ENCODE results near the gene LYPLAL1.
"Not testable (repeated sequence)": the region's sequence is repeated elsewhere in the genome, so short reads cannot be mapped to it uniquely, and the experiment has no call there.

Gene LYPLAL1

DNA sequence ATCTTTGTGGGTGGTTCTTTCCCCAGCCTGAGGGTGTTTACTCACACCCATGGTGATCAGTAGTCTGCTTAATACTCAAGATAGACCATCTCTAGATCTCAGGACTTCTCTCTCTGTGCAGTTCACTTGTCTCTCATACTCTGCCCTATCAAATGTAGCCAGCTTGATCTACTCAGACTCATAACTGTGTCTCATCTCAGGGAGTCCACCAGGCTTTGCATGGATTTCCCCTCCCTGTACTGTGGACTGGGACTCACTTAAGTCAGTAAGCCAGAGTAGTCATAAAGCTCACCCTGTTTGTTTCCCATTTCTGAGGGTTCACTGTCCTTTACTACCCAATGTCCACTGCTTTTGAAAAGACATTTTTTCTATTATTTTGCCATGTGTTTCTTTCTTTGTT, 41.8 kb downstream of the LYPLAL1 start:
- DNase-seq (ENCODE audit: low read depth): no peak

DNA sequence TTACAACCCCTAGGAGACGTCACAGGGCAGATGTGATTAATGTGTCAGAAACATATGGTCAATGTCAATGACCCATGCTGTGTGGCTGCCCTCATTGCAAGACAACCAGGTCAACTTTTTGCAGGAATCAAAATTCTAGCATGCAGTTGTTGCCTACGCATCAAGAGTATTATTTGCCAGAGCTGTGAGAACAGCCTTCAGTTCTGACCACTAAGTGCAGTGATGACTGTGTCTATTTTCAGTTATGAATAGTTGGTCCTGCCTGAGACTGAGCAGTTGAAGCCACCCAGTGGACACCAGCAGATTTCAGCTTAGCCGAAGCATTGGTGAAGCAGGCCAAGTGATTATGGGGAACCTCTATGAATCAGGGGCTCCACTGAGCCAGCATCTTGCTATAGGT, 47.3 kb downstream of the LYPLAL1 start:
- DNase-seq (ENCODE audit: low read depth): no peak

DNA sequence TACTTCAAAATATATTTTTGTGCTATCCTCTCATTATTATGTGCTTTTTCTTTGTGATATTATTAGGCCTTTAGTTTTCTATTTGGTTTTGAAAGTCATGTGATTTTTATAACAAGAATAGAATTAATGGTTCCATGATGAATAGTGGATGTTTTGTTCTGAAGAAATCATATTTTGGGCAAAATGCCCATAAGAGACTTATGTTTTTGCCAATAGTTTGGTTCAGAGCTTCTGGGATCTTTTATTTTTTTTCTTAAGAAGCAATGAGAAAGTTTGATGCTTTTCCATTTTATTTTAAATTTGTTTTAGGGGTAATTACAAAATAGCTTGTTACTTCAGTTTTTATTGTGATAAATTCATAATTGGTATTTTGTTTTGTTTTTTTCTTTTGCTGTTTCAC, 49.8 kb downstream of the LYPLAL1 start:
- DNase-seq (ENCODE audit: low read depth): no peak

DNA sequence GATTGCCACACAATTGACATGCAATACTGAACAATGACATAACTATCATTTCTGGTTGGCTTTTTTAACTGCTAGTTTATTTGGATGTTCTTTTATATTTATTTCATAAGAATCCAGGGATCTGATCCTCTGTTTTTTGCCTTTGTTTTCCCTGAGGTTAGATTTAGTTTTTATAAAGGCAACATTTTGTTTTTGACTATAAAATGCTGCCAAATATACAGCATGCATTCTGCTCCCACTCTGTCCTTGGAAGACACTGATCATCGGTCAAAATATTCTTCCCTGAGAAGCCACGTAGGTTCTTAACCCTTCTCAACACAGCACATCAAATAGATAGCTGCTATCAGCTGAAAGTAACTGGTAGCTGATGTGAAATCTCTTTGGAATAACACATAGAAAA, 52.5 kb downstream of the LYPLAL1 start:
- no peak for DNase-seq (ENCODE audit: low read depth)

DNA sequence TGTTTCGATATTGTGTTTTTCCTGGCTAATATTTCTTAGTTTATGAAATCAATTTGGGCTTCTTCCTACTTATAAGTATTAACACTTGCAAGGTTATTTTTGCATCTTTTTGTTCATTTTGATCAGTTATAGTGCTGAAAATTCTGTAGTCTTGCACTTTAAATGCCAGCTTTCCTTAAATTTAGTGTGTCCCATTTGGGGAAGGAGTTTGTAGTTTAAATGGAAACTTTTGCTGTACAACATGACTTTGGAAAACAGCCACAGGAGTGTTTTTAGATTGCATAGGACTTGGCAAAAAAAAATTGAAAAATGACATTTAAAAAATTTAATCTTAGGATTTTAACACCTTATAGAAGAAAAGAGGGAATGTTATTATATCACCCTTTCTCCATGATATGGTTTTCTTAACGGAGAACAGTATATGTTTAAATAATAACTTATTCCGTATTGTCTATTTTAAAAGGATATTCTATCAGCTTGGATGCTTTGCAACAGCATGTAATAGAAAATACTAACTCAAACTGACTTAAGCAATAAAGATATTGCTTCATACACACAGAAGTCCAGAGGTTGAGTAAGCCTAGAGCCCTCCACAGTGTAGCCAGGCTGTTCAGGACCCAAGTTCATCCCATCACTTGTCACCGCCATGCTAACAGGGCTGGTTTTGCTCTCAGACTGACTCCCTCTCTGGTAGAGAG, 53.8 kb downstream of the LYPLAL1 start:
- DNase-seq (ENCODE audit: low read depth): no peak

DNA sequence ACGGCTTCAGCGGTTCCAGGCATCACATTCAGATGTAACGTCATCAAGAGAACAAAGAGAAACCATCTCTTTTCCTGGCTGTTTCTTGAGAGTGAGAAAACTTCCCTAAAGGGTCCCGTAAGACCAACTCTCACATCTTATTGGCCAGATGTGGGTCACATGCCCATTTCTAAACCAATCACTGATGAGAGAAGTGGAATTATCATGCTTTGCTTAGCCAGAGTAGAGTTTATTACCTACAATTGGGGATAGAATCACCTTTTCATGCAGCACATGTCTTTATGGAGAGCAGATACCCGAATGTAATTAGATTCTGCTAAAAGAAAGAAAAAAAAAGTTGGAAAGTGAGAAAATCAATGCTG, 54.4 kb downstream of the LYPLAL1 start:
- no peak for DNase-seq (ENCODE audit: low read depth)

DNA sequence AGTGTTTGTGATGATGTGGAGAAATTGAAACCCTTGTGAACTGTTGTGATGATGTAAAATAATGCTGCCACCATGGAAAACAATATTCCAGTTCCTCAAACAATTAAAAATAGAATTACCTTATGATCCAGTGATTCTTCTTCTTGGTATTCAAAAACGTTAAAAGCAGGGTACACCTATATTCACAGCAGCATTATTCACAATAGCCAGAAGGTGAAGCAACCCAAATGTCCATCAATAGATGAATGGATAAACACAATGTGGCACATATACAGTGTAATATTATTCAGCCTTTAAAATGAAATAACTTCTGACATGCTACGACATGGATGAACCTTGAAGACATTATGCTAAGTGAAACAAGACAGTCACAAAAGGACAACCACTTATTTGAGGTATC, 59.2 kb downstream of the LYPLAL1 start:
- DNase-seq (ENCODE audit: low read depth): no peak

DNA sequence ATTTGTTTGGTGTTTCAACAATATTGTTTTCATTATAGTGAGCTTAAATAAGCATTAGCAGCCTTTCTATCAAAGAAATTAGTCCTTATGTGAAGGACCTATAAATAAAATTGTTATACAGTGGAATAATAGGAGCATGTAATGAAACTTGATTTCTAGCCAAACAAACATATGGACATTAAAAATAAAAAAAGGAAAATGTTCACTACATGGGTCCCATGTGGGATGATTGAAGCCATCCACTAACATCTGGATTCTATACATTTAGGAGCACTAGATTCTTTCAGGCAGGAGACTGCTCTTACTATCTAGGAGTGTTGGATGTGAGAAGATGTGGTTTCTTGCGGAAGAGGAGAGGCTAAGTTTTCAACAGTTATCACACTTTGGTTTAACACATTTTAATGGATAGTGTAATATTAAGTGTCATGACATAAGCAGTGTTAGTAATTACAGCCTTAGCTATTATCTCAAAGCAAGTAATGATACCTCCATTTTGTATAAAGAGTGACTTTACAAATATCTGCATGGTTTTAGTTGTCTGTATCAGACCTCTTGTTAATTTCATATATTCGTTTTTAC, 62.3 kb downstream of the LYPLAL1 start:
- DNase-seq (ENCODE audit: low read depth): no peak

DNA sequence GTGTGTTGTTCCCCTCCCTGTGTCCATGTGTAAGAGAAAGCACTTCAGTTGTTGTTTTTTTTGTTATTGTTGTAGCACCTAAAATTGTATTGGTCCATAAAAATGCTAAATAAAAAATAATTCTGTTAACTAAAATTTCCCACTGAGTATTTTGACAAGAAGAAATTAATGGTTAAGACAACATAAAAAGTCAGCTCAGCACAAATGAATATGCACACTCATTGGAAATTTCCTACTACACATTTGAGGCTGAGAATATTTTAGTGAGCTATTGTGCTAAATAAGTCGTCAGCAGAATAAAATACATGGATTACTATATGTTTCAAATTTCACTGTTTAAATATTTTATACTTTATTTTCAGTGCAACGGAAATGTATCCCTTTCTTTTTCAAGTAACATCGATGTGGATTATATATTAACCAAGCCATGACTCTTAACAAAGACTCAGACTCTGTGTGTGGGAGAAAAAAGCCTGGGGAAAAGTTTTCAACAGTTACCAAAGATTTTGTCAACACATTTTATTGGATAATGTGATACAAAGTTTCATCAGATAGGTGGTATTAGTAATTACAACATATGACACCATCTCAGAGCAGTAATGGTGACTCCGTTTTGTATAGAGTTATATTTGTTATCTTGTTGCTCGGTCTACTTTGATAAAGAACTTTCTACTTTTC, 63.4 kb downstream of the LYPLAL1 start:
- DNase-seq (ENCODE audit: low read depth): no peak

DNA sequence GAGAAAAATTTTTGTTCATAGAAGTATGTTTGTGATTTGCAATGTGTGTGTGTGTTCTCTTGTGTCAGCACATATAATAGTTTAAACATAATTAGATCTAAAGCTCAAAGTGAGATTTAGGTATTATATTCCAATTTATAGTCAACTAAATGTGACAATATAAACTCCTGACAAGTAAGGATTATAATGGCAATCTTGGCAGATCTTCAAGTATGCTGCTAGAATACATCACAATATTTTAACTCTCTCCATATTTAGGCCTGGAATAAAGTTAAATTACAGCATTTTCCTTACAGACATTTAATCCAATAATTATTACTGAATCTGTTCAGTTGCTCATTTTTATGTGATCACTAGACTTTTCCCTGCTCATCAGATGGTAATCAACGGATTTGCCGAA, 65.8 kb downstream of the LYPLAL1 start:
- no peak for DNase-seq (ENCODE audit: low read depth)

DNA sequence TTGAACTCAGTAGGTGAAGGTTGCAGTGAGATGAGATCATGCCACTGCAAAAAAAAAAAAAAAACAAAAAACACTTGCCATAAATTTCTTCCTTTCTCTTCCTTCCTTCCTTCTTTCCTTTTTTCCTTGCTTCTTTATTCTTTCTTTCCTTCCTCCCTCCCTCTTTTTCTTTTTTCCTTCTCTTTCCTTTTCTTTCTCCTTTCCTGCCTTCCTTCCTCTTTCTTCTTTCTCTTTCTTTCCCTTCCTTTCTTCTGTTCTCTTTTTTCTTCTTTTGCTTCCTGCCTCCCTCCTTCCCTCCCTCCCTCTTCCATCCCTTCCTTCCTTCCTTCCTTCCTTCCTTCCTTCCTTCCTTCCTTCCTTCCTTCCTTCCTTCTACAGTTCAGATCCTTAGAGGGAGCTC, 71.2 kb downstream of the LYPLAL1 start:
- DNase-seq (ENCODE audit: low read depth): no peak

DNA sequence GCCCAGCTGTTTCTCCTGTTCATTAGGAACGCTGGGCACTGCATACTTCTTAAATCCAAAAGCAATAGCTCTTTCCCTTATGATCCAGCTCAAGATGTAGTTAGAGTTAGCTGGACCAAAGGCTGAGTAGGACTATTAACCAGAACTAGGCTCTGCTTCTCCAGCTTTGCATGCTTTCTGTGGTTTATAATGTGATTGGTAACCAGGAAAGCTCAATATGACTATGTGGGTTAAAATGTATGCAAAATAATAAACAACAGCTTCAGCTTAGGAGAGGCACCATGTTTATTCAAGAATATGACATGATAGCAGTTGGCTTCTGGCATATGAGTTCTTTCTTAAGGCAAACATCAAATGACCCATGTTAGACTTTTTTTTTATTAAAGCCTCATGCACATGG, 73.8 kb downstream of the LYPLAL1 start:
- DNase-seq (ENCODE audit: low read depth): no peak

DNA sequence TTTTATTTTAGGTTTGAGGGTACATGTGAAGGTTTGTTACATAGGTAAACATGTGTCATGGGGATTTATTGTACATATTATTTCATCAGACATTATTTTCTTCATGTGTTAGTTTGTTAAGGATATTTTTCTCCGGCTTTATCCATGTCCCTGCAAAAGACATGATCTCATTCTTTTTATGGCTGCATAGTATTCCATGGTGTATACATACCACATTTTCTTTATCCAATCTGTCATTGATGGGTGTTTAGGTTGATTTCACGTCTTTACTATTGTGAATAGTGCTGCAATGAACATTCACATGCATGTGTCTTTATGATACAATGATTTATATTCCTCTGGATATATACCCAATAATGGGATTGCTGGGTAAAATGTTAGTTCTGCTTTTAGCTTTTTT, 76.8 kb downstream of the LYPLAL1 start:
- DNase-seq (ENCODE audit: low read depth): not testable (repeated sequence)

DNA sequence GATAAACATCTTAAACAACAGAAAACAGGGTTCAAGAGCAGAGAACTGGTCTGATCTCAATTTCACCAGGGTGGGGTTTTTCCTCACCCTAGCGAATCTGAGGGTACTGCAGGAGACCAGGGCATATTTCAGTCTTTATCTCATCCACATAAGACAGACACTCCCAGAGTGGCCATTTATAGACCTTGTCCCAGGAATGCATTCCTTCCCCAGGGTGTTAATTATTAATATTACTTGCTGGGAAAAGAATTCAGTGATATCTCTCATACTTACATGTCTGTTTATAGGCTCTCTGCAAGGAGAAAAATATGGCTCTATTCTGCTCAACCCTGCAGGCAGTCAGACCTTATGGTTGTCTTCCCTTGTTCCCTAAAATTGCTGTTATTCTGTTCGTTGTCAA, 84.1 kb downstream of the LYPLAL1 start:
- DNase-seq (ENCODE audit: low read depth): no peak

DNA sequence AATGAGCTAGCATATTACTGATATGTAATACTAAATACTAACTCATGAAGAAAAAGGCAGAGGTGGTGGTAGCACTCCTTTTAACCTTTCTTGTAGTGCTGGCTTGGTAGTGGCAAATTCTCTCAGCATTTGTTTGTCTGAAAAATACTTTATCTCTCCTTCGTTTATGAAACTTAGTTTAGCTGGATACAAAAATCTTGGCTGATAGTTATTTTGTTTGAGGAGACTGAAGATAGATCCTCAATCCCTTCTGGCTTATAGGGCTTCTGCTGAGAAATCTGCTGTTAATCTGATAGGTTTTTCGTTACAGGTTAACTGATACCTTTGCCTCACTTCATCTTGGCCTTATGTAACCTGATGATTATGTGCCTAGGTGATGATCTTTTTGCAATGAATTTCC, 87.8 kb downstream of the LYPLAL1 start:
- no peak for DNase-seq (ENCODE audit: low read depth)

All from activated T-cell treated with anti-CD3 and anti-CD28 coated beads for 48 hours (primary cell).